ENCODE results near the gene CREBL2. TPM values are rescaled to one million over a fixed set of nuclear protein-coding genes. Genes with fewer than 3 reads are reported as not detected.

The CREBL2 gene
- total and polyA plus RNA-seq, 2 of the 13 experiments (the other 11 are each of a cell fraction or from before 2014, with no cell fraction given) = 6.9 to 8.4 TPM

- no peak for TF ChIP-seq ATF5 (CRISPR knock-in tag; IDR thresholded peaks at IDR 0.05; ENCODE audit: low read depth)
- peak; percentile 82 for TF ChIP-seq HNF4A (CRISPR knock-in tag; IDR thresholded peaks at IDR 0.05)
- TF ChIP-seq ZNF704 (CRISPR knock-in tag; IDR thresholded peaks at IDR 0.05; ENCODE audit: borderline replicate concordance) = 0 out of 2 replicates have a peak, but pooled peaks have one; percentile 24
- no peak for TF ChIP-seq ARHGAP35 (CRISPR knock-in tag; IDR thresholded peaks at IDR 0.05; ENCODE audit: borderline replicate concordance)
- TF ChIP-seq XBP1 (CRISPR knock-in tag; IDR thresholded peaks at IDR 0.05) = no peak
- TF ChIP-seq CCAR2 (optimal IDR thresholded peaks at IDR 0.05; ENCODE audit: low read depth, low read length) = peak; percentile 87
- TF ChIP-seq SRSF9 (IDR thresholded peaks at IDR 0.05; ENCODE audit: borderline replicate concordance, insufficient read depth, low read depth, low read length, poor library complexity, severe bottlenecking) = no peak
- peak; percentile 95 for TF ChIP-seq ZNF639 (CRISPR knock-in tag; conservative IDR thresholded peaks at IDR 0.05)
- peak; percentile 83; the same call in 1 of the 2 replicates for TF ChIP-seq ZNF691 (CRISPR knock-in tag; IDR thresholded peaks at IDR 0.05; ENCODE audit: borderline replicate concordance, low read depth)
- peak; percentile 88 for TF ChIP-seq GABPB1 (CRISPR knock-in tag; IDR thresholded peaks at IDR 0.05)
- peak; percentile 90 for TF ChIP-seq BCL3 (CRISPR knock-in tag; IDR thresholded peaks at IDR 0.05)
- peak; percentile 63; the same call in 1 of the 2 replicates for TF ChIP-seq ZNF878 (CRISPR knock-in tag; IDR thresholded peaks at IDR 0.05)
- peak; percentile 57; the same call in 1 of the 2 replicates for TF ChIP-seq TBX3 (IDR thresholded peaks at IDR 0.05; ENCODE audit: borderline replicate concordance)
- peak; percentile 93 for TF ChIP-seq SKI (IDR thresholded peaks at IDR 0.05; ENCODE audit: partially characterized antibody)
- 0 out of 2 replicates have a peak, but pooled peaks have one; percentile 12 for TF ChIP-seq HNF4G (IDR thresholded peaks at IDR 0.05; ENCODE audit: borderline replicate concordance, low read depth, low read length)
- no peak for TF ChIP-seq HNF4G (CRISPR knock-in tag; IDR thresholded peaks at IDR 0.05; ENCODE audit: borderline replicate concordance, low read depth)
- peak; percentile 76; the same call in 1 of the 2 replicates for TF ChIP-seq MED13 (CRISPR knock-in tag; IDR thresholded peaks at IDR 0.05)
- 0 out of 2 replicates have a peak, but pooled peaks have one; percentile 36 for TF ChIP-seq HBP1 (CRISPR knock-in tag; IDR thresholded peaks at IDR 0.05; ENCODE audit: low read depth)
- peak; percentile 79 for TF ChIP-seq MAX (IDR thresholded peaks at IDR 0.05)
- TF ChIP-seq ZNF652 (CRISPR knock-in tag; IDR thresholded peaks at IDR 0.05; ENCODE audit: borderline replicate concordance, low read depth) = no peak
- peak; percentile 94 for TF ChIP-seq HOXA3 (CRISPR knock-in tag; IDR thresholded peaks at IDR 0.05)
Measured at GRCh38 chr12:12611512-12612306, at the start of gene CREBL2 (continued).

Measured in HepG2 (cell line).